Upper lobe of left lung (tissue), 4 donors: ENCODE results near the gene AQP12B.

ENCODE experiments used
- EP300 ChIP-seq, 4 donors: sonication (generic); formaldehyde crosslinking; IDR thresholded peaks; one replicate each; pipeline ENCODE4 v1.5.1; 2017; ENCODE audit warnings: antibody characterized with exemption in 4 of 4, control low read depth in 2 of 4
- POLR2A ChIP-seq, 4 donors: fragments of 450-650 bp; IDR thresholded peaks; one replicate each; pipeline ENCODE4 v1.5.1; 2016 to 2017; ENCODE audit warnings: antibody characterized with exemption in 4 of 4, mild to moderate bottlenecking in 2 of 4
- POLR2AphosphoS5 ChIP-seq, 2 donors: sonication (generic); formaldehyde crosslinking; IDR thresholded peaks; one replicate each; pipeline ENCODE4 v1.5.1; 2017; ENCODE audit warnings: antibody characterized with exemption in 2 of 2
- TF ChIP-seq, protein P1 (sequence below), 6 experiments: fragments of 450-650 bp in 4 of 6; fragments of 200-600 bp in 2 of 6; sonication (generic) in 2 of 6; IDR thresholded peaks; one replicate each; pipeline ENCODE4 v1.5.1; 2016 to 2019; ENCODE audit warnings: antibody characterized with exemption in 6 of 6

DNA sequence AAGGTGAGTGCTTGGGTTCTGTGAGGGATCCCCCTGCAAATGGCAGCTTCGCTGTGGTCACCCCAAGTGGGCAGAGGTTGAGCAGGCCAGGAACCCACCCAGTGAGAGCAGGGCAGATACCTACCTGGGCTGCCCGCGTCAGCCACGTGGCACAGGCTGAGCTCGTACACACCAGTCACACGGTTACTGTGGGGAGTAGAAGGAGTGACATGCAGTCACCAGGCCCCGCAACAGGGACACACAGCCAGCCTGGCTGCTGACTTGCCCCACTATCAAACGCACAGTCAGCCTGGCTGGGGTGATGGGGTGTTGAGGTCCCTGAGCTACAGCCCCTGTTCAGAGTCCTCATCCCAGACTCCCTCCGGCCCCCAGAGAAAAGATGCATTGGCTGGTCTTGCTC is 41.2 kb upstream of the AQP12B start:
- no peak for TF ChIP-seq POLR2AphosphoS5 (IDR thresholded peaks at IDR 0.05)
- TF ChIP-seq, protein P1, sequence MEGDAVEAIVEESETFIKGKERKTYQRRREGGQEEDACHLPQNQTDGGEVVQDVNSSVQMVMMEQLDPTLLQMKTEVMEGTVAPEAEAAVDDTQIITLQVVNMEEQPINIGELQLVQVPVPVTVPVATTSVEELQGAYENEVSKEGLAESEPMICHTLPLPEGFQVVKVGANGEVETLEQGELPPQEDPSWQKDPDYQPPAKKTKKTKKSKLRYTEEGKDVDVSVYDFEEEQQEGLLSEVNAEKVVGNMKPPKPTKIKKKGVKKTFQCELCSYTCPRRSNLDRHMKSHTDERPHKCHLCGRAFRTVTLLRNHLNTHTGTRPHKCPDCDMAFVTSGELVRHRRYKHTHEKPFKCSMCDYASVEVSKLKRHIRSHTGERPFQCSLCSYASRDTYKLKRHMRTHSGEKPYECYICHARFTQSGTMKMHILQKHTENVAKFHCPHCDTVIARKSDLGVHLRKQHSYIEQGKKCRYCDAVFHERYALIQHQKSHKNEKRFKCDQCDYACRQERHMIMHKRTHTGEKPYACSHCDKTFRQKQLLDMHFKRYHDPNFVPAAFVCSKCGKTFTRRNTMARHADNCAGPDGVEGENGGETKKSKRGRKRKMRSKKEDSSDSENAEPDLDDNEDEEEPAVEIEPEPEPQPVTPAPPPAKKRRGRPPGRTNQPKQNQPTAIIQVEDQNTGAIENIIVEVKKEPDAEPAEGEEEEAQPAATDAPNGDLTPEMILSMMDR (IDR thresholded peaks at IDR 0.05) = no peak
- TF ChIP-seq EP300 (IDR thresholded peaks at IDR 0.05) = no peak
- TF ChIP-seq POLR2A (IDR thresholded peaks at IDR 0.05) = no peak
